Tibial nerve (tissue), 4 donors: ENCODE data around the gene SERINC5. TPM values are rescaled to one million over a fixed set of nuclear protein-coding genes. Genes with fewer than 3 reads are reported as not detected.

Experiments
- DNase-seq, 2 donors: peaks; one replicate each; pipeline ENCODE4 v3.0.0-alpha.2; 2019; ENCODE audit warnings: low spot score in 2 of 2
- H3K27ac ChIP-seq, 4 donors: fragments of 200-600 bp; sonication (generic) in 3 of 4; one replicate each; pipeline ENCODE4 v1.5.1; 2017 to 2019; ENCODE audit warnings: mild to moderate bottlenecking in 1 of 4
- H3K27me3 ChIP-seq, 2 donors: fragments of 200-600 bp; sonication (generic) in 1 of 2; one replicate each; pipeline versions ENCODE4 v1.5.1 to v1.6.0; 2017 to 2019
- H3K36me3 ChIP-seq, 3 donors: fragments of 200-600 bp; sonication (generic); one replicate each; pipeline ENCODE4 v1.5.1; 2018 to 2019
- H3K4me1 ChIP-seq, 4 donors: fragments of 200-600 bp; sonication (generic) in 3 of 4; one replicate each; pipeline ENCODE4 v1.5.1; 2017 to 2019
- H3K4me3 ChIP-seq, 4 donors: fragments of 200-600 bp; sonication (generic) in 3 of 4; one replicate each; pipeline ENCODE4 v1.5.1; 2017 to 2019; ENCODE audit warnings: mild to moderate bottlenecking in 1 of 4, moderate library complexity in 1 of 4
- H3K9me3 ChIP-seq, 4 donors: fragments of 200-600 bp; sonication (generic) in 3 of 4; one replicate each; pipeline ENCODE4 v1.5.1; 2017 to 2019
- CTCF ChIP-seq, 5 experiments: fragments of 200-600 bp in 3 of 5; fragments of 450-650 bp in 2 of 5; sonication (generic) in 3 of 5; IDR thresholded peaks; one replicate each; pipeline ENCODE4 v1.5.1; 2016 to 2019; ENCODE audit warnings: antibody characterized with exemption in 5 of 5, mild to moderate bottlenecking in 3 of 5, moderate library complexity in 2 of 5
- EP300 ChIP-seq, 2 donors: sonication (generic); formaldehyde crosslinking; IDR thresholded peaks; one replicate each; pipeline ENCODE4 v1.6.1; 2017; ENCODE audit warnings: antibody characterized with exemption in 2 of 2, mild to moderate bottlenecking in 1 of 2
- POLR2A ChIP-seq, 2 donors: fragments of 450-650 bp; IDR thresholded peaks; one replicate each; pipeline ENCODE4 v1.6.1; 2017; ENCODE audit warnings: antibody characterized with exemption in 2 of 2, mild to moderate bottlenecking in 2 of 2, moderate library complexity in 2 of 2
- WGBS, 2 donors: methylation state at CpG; one replicate each; pipeline ENCODE4 v1.1.5; 2018; 5-methylcytosine and 5-hydroxymethylcytosine counted together
- total RNA-seq, 4 donors: library from RNA; depleted of rRNA; stranded (reverse); fragments of >200 nt; gene quantifications; one replicate each; pipeline ENCODE4 v1.1.0, GENCODE V29; 2016

Gene SERINC5
- total RNA-seq, 4 donors from 2014 or later, result 29.1 to 35.8 (median 32.3) TPM

DNA sequence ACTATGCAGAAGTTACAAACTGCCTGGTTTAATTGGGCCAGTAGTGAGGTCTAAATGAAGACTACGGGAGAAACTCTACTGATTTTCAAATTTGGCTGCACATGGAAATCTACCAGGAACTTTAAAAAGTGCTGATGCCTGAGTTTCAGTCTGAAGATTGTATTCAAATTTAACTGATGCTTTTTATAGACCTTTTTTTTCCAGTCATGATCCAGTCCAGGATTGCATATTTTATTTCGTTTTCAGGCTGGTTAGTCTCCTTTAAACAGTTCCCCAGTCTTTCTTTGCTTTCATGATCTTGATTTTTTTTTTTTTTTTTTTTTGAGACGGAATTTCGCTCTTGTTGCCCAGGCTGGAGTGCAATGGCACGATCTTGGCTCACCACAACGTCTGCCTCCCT lies 40.3 kb upstream of the SERINC5 start:
- no peaks in the 10 kb centered on the region for H3K4me1 ChIP-seq
- TF ChIP-seq EP300 (IDR thresholded peaks at IDR 0.05), result no peak
- no peak for TF ChIP-seq CTCF (IDR thresholded peaks at IDR 0.05)
- TF ChIP-seq POLR2A (IDR thresholded peaks at IDR 0.05), result no peak
- no peaks in the 10 kb centered on the region for H3K9me3 ChIP-seq
- WGBS, 2 donors, result 59 to 68% methylated on average over 6 of the region's 6 CpGs
- H3K27ac ChIP-seq, result no peak overlapping the region
- H3K4me3 ChIP-seq, result no peak overlapping the region
- H3K36me3 ChIP-seq, result no peaks in the 10 kb centered on the region
- no peaks in the 10 kb centered on the region for H3K27me3 ChIP-seq
- DNase-seq, result no peak

DNA sequence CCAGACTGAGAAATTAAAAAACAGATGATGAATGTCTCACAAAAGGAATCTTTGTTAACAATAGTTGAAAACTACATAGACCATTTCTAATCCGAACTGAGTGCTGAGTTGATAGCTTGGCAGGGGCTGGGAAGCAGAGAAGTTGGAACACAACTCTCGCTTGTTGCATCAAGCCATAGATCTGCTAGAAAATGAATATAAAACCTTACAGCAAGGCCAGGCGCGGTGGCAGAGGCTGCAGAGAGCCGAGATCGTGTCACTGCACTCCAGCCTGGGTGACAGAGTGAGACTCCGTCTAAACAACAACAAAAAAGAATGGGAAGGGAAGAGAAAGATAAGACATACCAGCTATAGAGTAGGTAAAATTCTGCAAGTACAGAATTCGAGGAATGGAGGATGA lies 35.9 kb upstream of the SERINC5 start:
- 77 to 83% methylated on average over 8 of the region's 8 CpGs for WGBS, 2 donors
- Histone ChIP-seq H3K4me1 (no peaks in the 10 kb centered on the region), H3K9me3 (no peaks in the 10 kb centered on the region), H3K27ac (no peak overlapping the region), H3K4me3 (no peak overlapping the region), H3K27me3 (no peaks in the 10 kb centered on the region), H3K36me3 (no peaks in the 10 kb centered on the region)
- no peak for TF ChIP-seq POLR2A (IDR thresholded peaks at IDR 0.05)
- TF ChIP-seq CTCF (IDR thresholded peaks at IDR 0.05), result no peak
- no peak for TF ChIP-seq EP300 (IDR thresholded peaks at IDR 0.05)
- no peak for DNase-seq

DNA sequence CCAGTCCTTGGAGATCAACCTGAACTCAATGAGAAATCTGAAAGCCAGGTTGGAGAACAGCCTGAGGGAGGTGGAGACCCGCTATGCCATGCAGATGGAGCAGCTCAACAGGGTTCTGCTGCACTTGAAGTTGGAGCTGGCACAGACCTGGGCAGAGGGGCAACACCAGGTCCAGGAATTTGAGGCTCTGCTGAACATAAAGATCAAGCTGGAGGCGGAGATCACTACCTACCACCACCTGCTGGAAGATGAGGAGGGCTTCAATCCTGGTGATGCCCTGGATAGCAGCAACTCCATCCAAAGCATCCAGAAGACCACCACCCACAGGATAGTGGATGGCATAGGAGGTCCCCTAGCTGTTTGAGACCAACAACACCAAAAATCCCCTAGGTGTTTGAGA lies 33.5 kb upstream of the SERINC5 start:
- no peak overlapping the region for H3K27ac ChIP-seq
- no peak for DNase-seq
- no peaks in the 10 kb centered on the region for H3K36me3 ChIP-seq
- no peak overlapping the region for H3K4me3 ChIP-seq
- no peaks in the 10 kb centered on the region for H3K4me1 ChIP-seq
- 83 to 96% methylated on average over 2 of the region's 2 CpGs for WGBS, 2 donors
- TF ChIP-seq EP300 (IDR thresholded peaks at IDR 0.05), result no peak
- no peak for TF ChIP-seq POLR2A (IDR thresholded peaks at IDR 0.05)
- TF ChIP-seq CTCF (IDR thresholded peaks at IDR 0.05), result no peak
- no peaks in the 10 kb centered on the region for H3K9me3 ChIP-seq
- H3K27me3 ChIP-seq, result no peaks in the 10 kb centered on the region

DNA sequence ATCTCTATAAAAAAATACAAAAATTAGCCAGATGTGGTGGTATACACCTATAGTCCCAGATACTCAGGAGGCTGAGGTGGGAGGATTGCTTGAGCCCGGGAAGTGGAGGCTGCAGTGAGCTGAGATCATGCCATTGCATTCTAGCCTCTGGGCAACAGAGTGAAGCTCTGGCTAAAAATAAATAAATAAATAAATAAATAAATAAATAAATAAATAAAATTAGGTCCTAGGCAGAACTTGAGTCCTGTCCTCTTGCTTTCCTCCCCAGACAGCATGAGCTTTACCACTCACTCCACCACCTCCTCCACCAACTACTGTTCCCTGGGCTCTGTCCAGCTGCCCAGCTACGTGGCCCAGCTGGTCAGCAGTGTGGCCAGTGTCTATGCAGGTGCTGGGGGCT lies 32.3 kb upstream of the SERINC5 start:
- no peaks in the 10 kb centered on the region for H3K4me1 ChIP-seq
- no peaks in the 10 kb centered on the region for H3K9me3 ChIP-seq
- no peak for DNase-seq
- no peak for TF ChIP-seq EP300 (IDR thresholded peaks at IDR 0.05)
- TF ChIP-seq POLR2A (IDR thresholded peaks at IDR 0.05), result no peak
- no peak for TF ChIP-seq CTCF (IDR thresholded peaks at IDR 0.05)
- WGBS, 2 donors, result 69 to 91% methylated on average over 2 of the region's 2 CpGs
- no peak overlapping the region for H3K4me3 ChIP-seq
- H3K36me3 ChIP-seq, result no peaks in the 10 kb centered on the region
- no peak overlapping the region for H3K27ac ChIP-seq
- no peaks in the 10 kb centered on the region for H3K27me3 ChIP-seq

DNA sequence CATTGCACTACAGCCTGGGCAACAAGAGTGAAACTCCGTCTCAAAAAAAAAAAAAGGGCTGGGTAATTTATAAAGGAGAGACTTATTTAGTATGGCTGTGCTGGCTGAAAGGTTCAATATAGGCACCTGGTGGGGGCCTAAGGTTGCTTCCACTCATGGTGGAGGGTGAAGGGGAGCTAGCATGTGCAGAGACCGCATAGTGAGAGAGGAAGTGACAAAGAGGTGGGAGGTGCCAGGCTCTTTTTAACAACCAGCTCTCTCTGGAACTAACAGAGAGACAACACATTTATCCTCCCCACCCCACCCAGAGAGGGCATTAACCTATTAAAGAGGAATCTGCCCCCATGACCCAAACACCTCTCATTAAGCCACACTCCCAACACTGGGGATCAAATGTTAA lies 28.9 kb upstream of the SERINC5 start:
- DNase-seq, result no peak
- Histone ChIP-seq H3K27me3 (no peaks in the 10 kb centered on the region), H3K4me1 (no peaks in the 10 kb centered on the region), H3K4me3 (no peak overlapping the region), H3K36me3 (no peaks in the 10 kb centered on the region), H3K9me3 (no peaks in the 10 kb centered on the region), H3K27ac (no peak overlapping the region)
- WGBS, 2 donors, result 40 to 59% methylated on average over 2 of the region's 2 CpGs
- no peak for TF ChIP-seq CTCF (IDR thresholded peaks at IDR 0.05)
